DOHH2 (cell line): ENCODE data around the gene LRRC2.
A peak's percentile ranks its signal among the peaks of the same experiment; 100 is the strongest.
"Not testable (repeated sequence)": the region's sequence is repeated elsewhere in the genome, so short reads cannot be mapped to it uniquely, and the experiment has no call there.

Experiments
- H3F3A ChIP-seq: fragments of 200-600 bp; sonication (generic), shearing (Covaris generic); 2 replicates; pipeline ENCODE4 v1.6.0; 2016; ENCODE audit warnings: antibody characterized with exemption, mild to moderate bottlenecking; ENCODE audit not compliant: control insufficient read depth, insufficient read depth
- H3K27ac ChIP-seq: fragments of 200-600 bp; sonication (generic); 2 replicates; pipeline ENCODE4 v1.5.1; 2014; ENCODE audit warnings: low read depth, mild to moderate bottlenecking, low read length, moderate library complexity
- H3K27me3 ChIP-seq: fragments of 200-600 bp; sonication (generic); 2 replicates; pipeline ENCODE4 v1.6.1; 2014; ENCODE audit warnings: mild to moderate bottlenecking, low read length, mixed read lengths; ENCODE audit not compliant: control insufficient read depth
- H3K36me3 ChIP-seq: fragments of 200-600 bp; sonication (generic); 2 replicates; pipeline ENCODE4 v1.6.1; 2014; ENCODE audit warnings: mild to moderate bottlenecking, low read length, moderate library complexity, mixed read lengths; ENCODE audit not compliant: control insufficient read depth
- H3K4me1 ChIP-seq: fragments of 200-600 bp; sonication (generic); 2 replicates; pipeline ENCODE4 v1.6.1; 2014; ENCODE audit warnings: mild to moderate bottlenecking, low read length, mixed read lengths; ENCODE audit not compliant: control insufficient read depth
- H3K4me2 ChIP-seq: fragments of 200-600 bp; sonication (generic); 2 replicates; pipeline ENCODE4 v1.6.0; 2014; ENCODE audit warnings: mild to moderate bottlenecking, low read length, moderate library complexity
- H3K4me3 ChIP-seq: fragments of 200-600 bp; sonication (generic); 2 replicates; pipeline ENCODE4 v1.5.1; 2014; ENCODE audit warnings: mild to moderate bottlenecking, low read length, mixed read lengths
- H3K79me2 ChIP-seq: fragments of 200-600 bp; sonication (generic); 2 replicates; pipeline ENCODE4 v1.6.1; 2014; ENCODE audit warnings: mild to moderate bottlenecking, low read length, mixed read lengths; ENCODE audit not compliant: control insufficient read depth
- H3K9me2 ChIP-seq: fragments of 200-600 bp; sonication (generic); replicated peaks from 2 replicates; pipeline ENCODE4 v1.6.1; 2014; ENCODE audit warnings: mild to moderate bottlenecking, low read length, mixed read lengths; ENCODE audit not compliant: control insufficient read depth
- H3K9me3 ChIP-seq: fragments of 200-600 bp; sonication (generic); 2 replicates; pipeline ENCODE4 v1.6.1; 2014; ENCODE audit warnings: antibody characterized with exemption, low read length, mixed read lengths; ENCODE audit not compliant: control insufficient read depth, insufficient read depth
- H4K20me1 ChIP-seq: fragments of 200-600 bp; sonication (generic); 2 replicates; pipeline ENCODE4 v1.6.0; 2014; ENCODE audit warnings: low read depth, mild to moderate bottlenecking, antibody characterized with exemption, low read length, moderate library complexity; ENCODE audit not compliant: control insufficient read depth, insufficient read depth
- CTCF ChIP-seq: fragments of 200-600 bp; sonication (generic); IDR thresholded peaks from one replicate; pipeline ENCODE4 v1.5.1; 2014; ENCODE audit warnings: antibody characterized with exemption, mild to moderate bottlenecking, low read depth, low read length; ENCODE audit not compliant: poor library complexity, severe bottlenecking
- EZH2phosphoT487 ChIP-seq: fragments of 200-600 bp; sonication (generic); IDR thresholded peaks from 2 replicates; pipeline ENCODE4 v1.6.1; 2017; ENCODE audit warnings: borderline replicate concordance, mild to moderate bottlenecking, antibody characterized with exemption, low read length, moderate library complexity, mixed read lengths

The LRRC2 gene

GRCh38 chr3:46495901-46496456, 70.1 kb downstream of the LRRC2 start:
- Histone ChIP-seq H3K4me3 (no peak overlapping the region), H3K9me2 (no peaks in the 10 kb centered on the region), H4K20me1 (no peaks in the 10 kb centered on the region), H3F3A (no peaks in the 10 kb centered on the region; the same call in 1 of the 2 replicates), H3K9me3 (no peaks in the 10 kb centered on the region), H3K27me3 (no peaks in the 10 kb centered on the region), H3K79me2 (no peaks in the 10 kb centered on the region), H3K4me2 (peak overlapping the region; percentile 64), H3K27ac (peak overlapping the region; percentile 6; the same call in 1 of the 2 replicates), H3K4me1 (peaks cover 78% of the 10 kb centered on the region), H3K36me3 (no peaks in the 10 kb centered on the region)
- TF ChIP-seq CTCF (no peak), EZH2phosphoT487 (no peak)

GRCh38 chr3:46494491-46494890, 71.6 kb downstream of the LRRC2 start:
- H3K9me3 ChIP-seq, H3F3A ChIP-seq, H3K4me3 ChIP-seq, H3K36me3 ChIP-seq, H3K27ac ChIP-seq, H4K20me1 ChIP-seq, H3K9me2 ChIP-seq, H3K27me3 ChIP-seq, H3K79me2 ChIP-seq, H3K4me2 ChIP-seq: not testable (repeated sequence)
- H3K4me1 ChIP-seq, result peaks cover 73% of the 10 kb centered on the region

GRCh38 chr3:46492890-46493547, 73.1 kb downstream of the LRRC2 start:
- H3K4me3 ChIP-seq, result no peak overlapping the region
- 0 out of 2 replicates have a peak, but pooled peaks cover 2% of the 10 kb centered on the region for H3K27me3 ChIP-seq

More at GRCh38 chr3:46492890-46493547, 73.1 kb downstream of the LRRC2 start:
- TF ChIP-seq EZH2phosphoT487, result no peak
- TF ChIP-seq CTCF, result no peak
- Histone ChIP-seq H4K20me1 (no peaks in the 10 kb centered on the region), H3K36me3 (no peaks in the 10 kb centered on the region), H3K27ac (no peak overlapping the region), H3K9me3 (no peaks in the 10 kb centered on the region), H3K9me2 (no peaks in the 10 kb centered on the region), H3K4me1 (peaks cover 67% of the 10 kb centered on the region), H3K79me2 (no peaks in the 10 kb centered on the region), H3K4me2 (peak overlapping the region; percentile 8), H3F3A (no peaks in the 10 kb centered on the region; the same call in 1 of the 2 replicates)
